Erythroblast (primary cell): ENCODE measurements around the gene DMRTA2.

Experiments
- DNase-seq, 2 experiments: peaks; one replicate each; lab custom pipeline; 2025; lab: John Stamatoyannopoulos, UW
- GATA1 ChIP-seq: IDR thresholded peaks from 2 replicates; pipeline ENCODE4 v1.6.1; 2011; ENCODE audit warnings: low read depth, mild to moderate bottlenecking, control low read depth, low read length, moderate library complexity
- POLR2A ChIP-seq: IDR thresholded peaks from 2 replicates; pipeline ENCODE4 v1.6.1; 2011; ENCODE audit warnings: mild to moderate bottlenecking, low read length

DMRTA2 gene

GRCh38 chr1:50427086-50427817, 4.0 kb upstream of the DMRTA2 start:
- TF ChIP-seq GATA1: no peak
- no peak for TF ChIP-seq POLR2A
- no peak for DNase-seq

GRCh38 chr1:50426702-50427085, 3.5 kb upstream of the DMRTA2 start:
- TF ChIP-seq GATA1: no peak
- TF ChIP-seq POLR2A: no peak
- DNase-seq: no peak

- TF ChIP-seq POLR2A (no peak), GATA1 (no peak)
- no peak for DNase-seq
These were observed 3.0 kb upstream of the DMRTA2 start for GRCh38 chr1:50426108-50426700.

- no peak for TF ChIP-seq POLR2A
- no peak for TF ChIP-seq GATA1
- peak in 1 of 2 experiments; percentile 9 for DNase-seq
These were observed 2.3 kb upstream of the DMRTA2 start for GRCh38 chr1:50425376-50426107.

- no peak for DNase-seq
- TF ChIP-seq POLR2A: no peak
These were observed 1.7 kb upstream of the DMRTA2 start for GRCh38 chr1:50424884-50425375.

GRCh38 chr1:50424045-50424883, 1.0 kb upstream of the DMRTA2 start:
- no peak for TF ChIP-seq GATA1
- TF ChIP-seq POLR2A: no peak
- peak in 1 of 2 experiments; percentile 13 for DNase-seq

GRCh38 chr1:50423670-50424000, 392 bp upstream of the DMRTA2 start:
- peak; percentile 20 to 43 for DNase-seq
- TF ChIP-seq POLR2A: no peak
- no peak for TF ChIP-seq GATA1

- DNase-seq: no peak
- TF ChIP-seq GATA1: no peak
These were observed 633 bp downstream of the DMRTA2 start for GRCh38 chr1:50422675-50422945.

- DNase-seq: no peak
- TF ChIP-seq GATA1 (no peak), POLR2A (no peak)
These were observed 1.2 kb downstream of the DMRTA2 start for GRCh38 chr1:50421768-50422674.

GRCh38 chr1:50421366-50421748, 1.9 kb downstream of the DMRTA2 start:
- TF ChIP-seq GATA1: no peak
- no peak for TF ChIP-seq POLR2A

GRCh38 chr1:50420689-50421365, 2.4 kb downstream of the DMRTA2 start:
- no peak for TF ChIP-seq GATA1
- TF ChIP-seq POLR2A: no peak
- DNase-seq: peak; percentile 9 to 32

More at GRCh38 chr1:50421366-50421748, 1.9 kb downstream of the DMRTA2 start:
- no peak for DNase-seq

GRCh38 chr1:50419907-50420677, 3.2 kb downstream of the DMRTA2 start:
- no peak for TF ChIP-seq POLR2A
- TF ChIP-seq GATA1: no peak
- no peak for DNase-seq
